ENCODE data around the gene ASB15.

The ASB15 gene

GRCh38 chr7:123570390-123571182 lies 31.0 kb upstream of the ASB15 start:
- Histone ChIP-seq H3K27ac (ENCODE audit: low read depth, low read length, severe bottlenecking) (no peak overlapping the region), H3K4me1 (ENCODE audit: control insufficient read depth, insufficient read depth, low read length, poor library complexity, severe bottlenecking) (no peaks in the 10 kb centered on the region), H3K36me3 (ENCODE audit: control insufficient read depth, insufficient read depth, low read length) (no peaks in the 10 kb centered on the region), H3K9me3 (ENCODE audit: control insufficient read depth, low read length) (no peaks in the 10 kb centered on the region), H3K4me3 (ENCODE audit: extremely low read depth, insufficient read depth, low read length, poor library complexity, severe bottlenecking) (no peak overlapping the region)
- WGBS, 2 experiments (ENCODE audit: insufficient coverage in 2 of 2), result 80 to 85% methylated on average over 2 of the region's 4 CpGs

GRCh38 chr7:123571187-123571586 lies 30.4 kb upstream of the ASB15 start:
- no peak overlapping the region for H3K4me3 ChIP-seq (ENCODE audit: extremely low read depth, insufficient read depth, low read length, poor library complexity, severe bottlenecking)
- H3K36me3 ChIP-seq (ENCODE audit: control insufficient read depth, insufficient read depth, low read length), result no peaks in the 10 kb centered on the region
- WGBS, 2 experiments (ENCODE audit: insufficient coverage in 2 of 2), result no CpG with 5 or more reads among the region's 1 CpG
- no peaks in the 10 kb centered on the region for H3K4me1 ChIP-seq (ENCODE audit: control insufficient read depth, insufficient read depth, low read length, poor library complexity, severe bottlenecking)
- H3K9me3 ChIP-seq (ENCODE audit: control insufficient read depth, low read length), result no peaks in the 10 kb centered on the region
- no peak overlapping the region for H3K27ac ChIP-seq (ENCODE audit: low read depth, low read length, severe bottlenecking)

- 90 to 100% methylated on average over 1 of the region's 1 CpG for WGBS, 2 experiments (ENCODE audit: insufficient coverage in 2 of 2)
Measured at GRCh38 chr7:123571684-123572083, 29.9 kb upstream of the ASB15 start.

GRCh38 chr7:123573341-123573740 lies 28.3 kb upstream of the ASB15 start:
- WGBS, 2 experiments (ENCODE audit: insufficient coverage in 2 of 2), result 31% methylated on average over 2 of the region's 3 CpGs; no CpG with 5 or more reads in 1 of the 2 experiments

More at GRCh38 chr7:123571684-123572083, 29.9 kb upstream of the ASB15 start:
- Histone ChIP-seq H3K4me1 (ENCODE audit: control insufficient read depth, insufficient read depth, low read length, poor library complexity, severe bottlenecking) (no peaks in the 10 kb centered on the region), H3K9me3 (ENCODE audit: control insufficient read depth, low read length) (no peaks in the 10 kb centered on the region), H3K36me3 (ENCODE audit: control insufficient read depth, insufficient read depth, low read length) (no peaks in the 10 kb centered on the region), H3K27ac (ENCODE audit: low read depth, low read length, severe bottlenecking) (no peak overlapping the region), H3K4me3 (ENCODE audit: extremely low read depth, insufficient read depth, low read length, poor library complexity, severe bottlenecking) (no peak overlapping the region)

GRCh38 chr7:123573896-123574467 lies 27.6 kb upstream of the ASB15 start:
- WGBS, 2 experiments (ENCODE audit: insufficient coverage in 2 of 2), result 80% methylated on average over 1 of the region's 2 CpGs; no CpG with 5 or more reads in 1 of the 2 experiments
- H3K4me1 ChIP-seq (ENCODE audit: control insufficient read depth, insufficient read depth, low read length, poor library complexity, severe bottlenecking), result no peaks in the 10 kb centered on the region

More at GRCh38 chr7:123573341-123573740, 28.3 kb upstream of the ASB15 start:
- H3K4me3 ChIP-seq (ENCODE audit: extremely low read depth, insufficient read depth, low read length, poor library complexity, severe bottlenecking), result no peak overlapping the region
- no peaks in the 10 kb centered on the region for H3K4me1 ChIP-seq (ENCODE audit: control insufficient read depth, insufficient read depth, low read length, poor library complexity, severe bottlenecking)
- no peaks in the 10 kb centered on the region for H3K36me3 ChIP-seq (ENCODE audit: control insufficient read depth, insufficient read depth, low read length)
- no peaks in the 10 kb centered on the region for H3K9me3 ChIP-seq (ENCODE audit: control insufficient read depth, low read length)
- no peak overlapping the region for H3K27ac ChIP-seq (ENCODE audit: low read depth, low read length, severe bottlenecking)

GRCh38 chr7:123579416-123579815 lies 22.2 kb upstream of the ASB15 start:
- H3K27ac ChIP-seq (ENCODE audit: low read depth, low read length, severe bottlenecking), result no peak overlapping the region
- H3K4me3 ChIP-seq (ENCODE audit: extremely low read depth, insufficient read depth, low read length, poor library complexity, severe bottlenecking), result no peak overlapping the region
- no peaks in the 10 kb centered on the region for H3K4me1 ChIP-seq (ENCODE audit: control insufficient read depth, insufficient read depth, low read length, poor library complexity, severe bottlenecking)
- H3K9me3 ChIP-seq (ENCODE audit: control insufficient read depth, low read length), result no peaks in the 10 kb centered on the region
- no peaks in the 10 kb centered on the region for H3K36me3 ChIP-seq (ENCODE audit: control insufficient read depth, insufficient read depth, low read length)

More at GRCh38 chr7:123573896-123574467, 27.6 kb upstream of the ASB15 start:
- Histone ChIP-seq H3K27ac (ENCODE audit: low read depth, low read length, severe bottlenecking) (no peak overlapping the region), H3K36me3 (ENCODE audit: control insufficient read depth, insufficient read depth, low read length) (no peaks in the 10 kb centered on the region), H3K9me3 (ENCODE audit: control insufficient read depth, low read length) (no peaks in the 10 kb centered on the region), H3K4me3 (ENCODE audit: extremely low read depth, insufficient read depth, low read length, poor library complexity, severe bottlenecking) (no peak overlapping the region)

GRCh38 chr7:123580406-123581161 lies 21.0 kb upstream of the ASB15 start:
- Histone ChIP-seq H3K9me3 (ENCODE audit: control insufficient read depth, low read length) (no peaks in the 10 kb centered on the region), H3K36me3 (ENCODE audit: control insufficient read depth, insufficient read depth, low read length) (no peaks in the 10 kb centered on the region), H3K4me3 (ENCODE audit: extremely low read depth, insufficient read depth, low read length, poor library complexity, severe bottlenecking) (no peak overlapping the region), H3K27ac (ENCODE audit: low read depth, low read length, severe bottlenecking) (no peak overlapping the region), H3K4me1 (ENCODE audit: control insufficient read depth, insufficient read depth, low read length, poor library complexity, severe bottlenecking) (no peaks in the 10 kb centered on the region)
- 14 to 40% methylated on average over 1 of the region's 8 CpGs for WGBS, 2 experiments (ENCODE audit: insufficient coverage in 2 of 2)

- H3K36me3 ChIP-seq (ENCODE audit: control insufficient read depth, insufficient read depth, low read length), result no peaks in the 10 kb centered on the region
- H3K9me3 ChIP-seq (ENCODE audit: control insufficient read depth, low read length), result no peaks in the 10 kb centered on the region
- no peak overlapping the region for H3K4me3 ChIP-seq (ENCODE audit: extremely low read depth, insufficient read depth, low read length, poor library complexity, severe bottlenecking)
- no CpG with 5 or more reads among the region's 2 CpGs for WGBS, 2 experiments (ENCODE audit: insufficient coverage in 2 of 2)
- no peaks in the 10 kb centered on the region for H3K4me1 ChIP-seq (ENCODE audit: control insufficient read depth, insufficient read depth, low read length, poor library complexity, severe bottlenecking)
- H3K27ac ChIP-seq (ENCODE audit: low read depth, low read length, severe bottlenecking), result no peak overlapping the region
Measured at GRCh38 chr7:123581162-123581459, 20.5 kb upstream of the ASB15 start.

- Histone ChIP-seq H3K36me3 (ENCODE audit: control insufficient read depth, insufficient read depth, low read length) (no peaks in the 10 kb centered on the region), H3K4me1 (ENCODE audit: control insufficient read depth, insufficient read depth, low read length, poor library complexity, severe bottlenecking) (no peaks in the 10 kb centered on the region), H3K27ac (ENCODE audit: low read depth, low read length, severe bottlenecking) (no peak overlapping the region), H3K4me3 (ENCODE audit: extremely low read depth, insufficient read depth, low read length, poor library complexity, severe bottlenecking) (no peak overlapping the region), H3K9me3 (ENCODE audit: control insufficient read depth, low read length) (no peaks in the 10 kb centered on the region)
- WGBS, 2 experiments (ENCODE audit: insufficient coverage in 2 of 2), result 100% methylated on average over 2 of the region's 4 CpGs
Measured at GRCh38 chr7:123583821-123584220, 17.8 kb upstream of the ASB15 start.

GRCh38 chr7:123588376-123588775 lies 13.2 kb upstream of the ASB15 start:
- WGBS, 2 experiments (ENCODE audit: insufficient coverage in 2 of 2), result 80% methylated on average over 1 of the region's 2 CpGs
- Histone ChIP-seq H3K27ac (ENCODE audit: low read depth, low read length, severe bottlenecking) (no peak overlapping the region), H3K36me3 (ENCODE audit: control insufficient read depth, insufficient read depth, low read length) (no peaks in the 10 kb centered on the region), H3K4me1 (ENCODE audit: control insufficient read depth, insufficient read depth, low read length, poor library complexity, severe bottlenecking) (no peaks in the 10 kb centered on the region), H3K4me3 (ENCODE audit: extremely low read depth, insufficient read depth, low read length, poor library complexity, severe bottlenecking) (no peak overlapping the region), H3K9me3 (ENCODE audit: control insufficient read depth, low read length) (no peaks in the 10 kb centered on the region)

Data from mesodermal cell (in vitro differentiated cells).